RWPE1 (cell line): ENCODE measurements around the gene SDCBP2.

ENCODE experiments used
- CTCF ChIA-PET: fragments of 350-600 bp; sonication (Branson Sonifier 250); formaldehyde crosslinking; extraction: SDS; loops from one replicate; lab custom pipeline; 2021; lab: Yijun Ruan, JAX
- POLR2A ChIA-PET: fragments of 400-600 bp; formaldehyde crosslinking; extraction: SDS; loops from one replicate; lab custom pipeline; 2020; ENCODE audit warnings: antibody characterized with exemption; ENCODE audit not compliant: low non-redundant PET; lab: Yijun Ruan, JAX
- DNase-seq: peaks from one replicate; pipeline ENCODE4 v3.0.0; 2012; ENCODE audit warnings: low spot score
- H3K27ac ChIP-seq: fragments of 450-650 bp; 2 replicates; pipeline ENCODE4 v1.5.1; 2017
- CTCF ChIP-seq: fragments of 450-650 bp; conservative IDR thresholded peaks from 2 replicates; pipeline ENCODE4 v1.5.1; 2017; ENCODE audit warnings: low read depth, mild to moderate bottlenecking

SDCBP2 gene

GRCh38 chr20:1363522-1363921, 34.6 kb upstream of the SDCBP2 start:
- CTCF ChIA-PET: no interaction called here

GRCh38 chr20:1362484-1362883, 33.5 kb upstream of the SDCBP2 start:
- ChIA-PET POLR2A (no interaction called here), CTCF (interaction anchor here (0.8 kb wide), 1 partner anchor 150 kb away, joined by 3 read pairs; no protein-coding TSS in a partner anchor)
- TF ChIP-seq CTCF: no peak
- DNase-seq: no peak
- H3K27ac ChIP-seq: no peak overlapping the region

More at GRCh38 chr20:1363522-1363921, 34.6 kb upstream of the SDCBP2 start:
- no peak overlapping the region for H3K27ac ChIP-seq
- POLR2A ChIA-PET: no interaction called here
- DNase-seq: no peak
- no peak for TF ChIP-seq CTCF

- TF ChIP-seq CTCF: no peak
- ChIA-PET POLR2A (no interaction called here), CTCF (interaction anchor here (0.6 kb wide), 1 partner anchor 424 kb away, joined by 3 read pairs; no protein-coding TSS in a partner anchor)
- H3K27ac ChIP-seq: no peak overlapping the region
- no peak for DNase-seq
These were observed 31.3 kb upstream of the SDCBP2 start for GRCh38 chr20:1360094-1360846.

- TF ChIP-seq CTCF: no peak
- ChIA-PET POLR2A (no interaction called here), CTCF (no interaction called here)
- H3K27ac ChIP-seq: no peak overlapping the region
- DNase-seq: no peak
These were observed 29.2 kb upstream of the SDCBP2 start for GRCh38 chr20:1357921-1358671.

GRCh38 chr20:1353956-1354355, 25.0 kb upstream of the SDCBP2 start:
- ChIA-PET POLR2A (no interaction called here), CTCF (interaction anchor here (1.0 kb wide), 1 partner anchor 150 kb away, joined by 3 read pairs; no protein-coding TSS in a partner anchor)
- TF ChIP-seq CTCF: no peak
- no peak overlapping the region for H3K27ac ChIP-seq
- DNase-seq: no peak

GRCh38 chr20:1346315-1346969, 17.5 kb upstream of the SDCBP2 start:
- no peak overlapping the region for H3K27ac ChIP-seq
- no peak for DNase-seq
- ChIA-PET CTCF (no interaction called here), POLR2A (no interaction called here)
- TF ChIP-seq CTCF: no peak
